GM10266 (cell line): ENCODE results near the gene PLEKHJ1.

ENCODE experiments used
- DNase-seq: peaks from one replicate; pipeline ENCODE4 v3.0.0; 2012; ENCODE audit errors: extremely low spot score
- CTCF ChIP-seq: IDR thresholded peaks from 2 replicates; pipeline ENCODE4 v1.5.1; 2012; ENCODE audit warnings: mild to moderate bottlenecking, low read depth; ENCODE audit not compliant: control insufficient read depth, insufficient read depth; ENCODE audit errors: missing control alignments

PLEKHJ1 gene

GRCh38 chr19:2226840-2227360, 9.2 kb downstream of the PLEKHJ1 start:
- DNase-seq = no peak
- no peak for TF ChIP-seq CTCF

- no peak for TF ChIP-seq CTCF
- no peak for DNase-seq
These were observed 9.9 kb downstream of the PLEKHJ1 start for GRCh38 chr19:2226051-2226839.

- DNase-seq = no peak
- no peak for TF ChIP-seq CTCF
These were observed 10.6 kb downstream of the PLEKHJ1 start for GRCh38 chr19:2225415-2226050.

GRCh38 chr19:2224754-2225349, 11.3 kb downstream of the PLEKHJ1 start:
- DNase-seq = no peak
- TF ChIP-seq CTCF = no peak

GRCh38 chr19:2223959-2224358, 12.2 kb downstream of the PLEKHJ1 start:
- DNase-seq = no peak
- TF ChIP-seq CTCF = no peak

GRCh38 chr19:2223391-2223790, 12.7 kb downstream of the PLEKHJ1 start:
- DNase-seq = no peak
- no peak for TF ChIP-seq CTCF

- peak; percentile 2 for TF ChIP-seq CTCF
- no peak for DNase-seq
These were observed 14.2 kb downstream of the PLEKHJ1 start for GRCh38 chr19:2221918-2222317.
